NCI-H69 (cell line): ENCODE measurements around the gene HAUS3.

Source experiments
- DNase-seq: peaks from one replicate; lab custom pipeline; 2025; lab: John Stamatoyannopoulos, UW

The HAUS3 gene, protein sequence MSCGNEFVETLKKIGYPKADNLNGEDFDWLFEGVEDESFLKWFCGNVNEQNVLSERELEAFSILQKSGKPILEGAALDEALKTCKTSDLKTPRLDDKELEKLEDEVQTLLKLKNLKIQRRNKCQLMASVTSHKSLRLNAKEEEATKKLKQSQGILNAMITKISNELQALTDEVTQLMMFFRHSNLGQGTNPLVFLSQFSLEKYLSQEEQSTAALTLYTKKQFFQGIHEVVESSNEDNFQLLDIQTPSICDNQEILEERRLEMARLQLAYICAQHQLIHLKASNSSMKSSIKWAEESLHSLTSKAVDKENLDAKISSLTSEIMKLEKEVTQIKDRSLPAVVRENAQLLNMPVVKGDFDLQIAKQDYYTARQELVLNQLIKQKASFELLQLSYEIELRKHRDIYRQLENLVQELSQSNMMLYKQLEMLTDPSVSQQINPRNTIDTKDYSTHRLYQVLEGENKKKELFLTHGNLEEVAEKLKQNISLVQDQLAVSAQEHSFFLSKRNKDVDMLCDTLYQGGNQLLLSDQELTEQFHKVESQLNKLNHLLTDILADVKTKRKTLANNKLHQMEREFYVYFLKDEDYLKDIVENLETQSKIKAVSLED

GRCh38 chr4:2241410-2242353 is at the start of gene HAUS3, which contains the start of gene POLN:
TSS of gene HAUS3 (minus strand) at chr4:2242121. CDS start at chr4:2240946, 1,175 bp downstream.
TSS of gene POLN (minus strand) at chr4:2242121. CDS start at chr4:2229231, 12,890 bp downstream.
- peak; percentile 95 for DNase-seq

DNA sequence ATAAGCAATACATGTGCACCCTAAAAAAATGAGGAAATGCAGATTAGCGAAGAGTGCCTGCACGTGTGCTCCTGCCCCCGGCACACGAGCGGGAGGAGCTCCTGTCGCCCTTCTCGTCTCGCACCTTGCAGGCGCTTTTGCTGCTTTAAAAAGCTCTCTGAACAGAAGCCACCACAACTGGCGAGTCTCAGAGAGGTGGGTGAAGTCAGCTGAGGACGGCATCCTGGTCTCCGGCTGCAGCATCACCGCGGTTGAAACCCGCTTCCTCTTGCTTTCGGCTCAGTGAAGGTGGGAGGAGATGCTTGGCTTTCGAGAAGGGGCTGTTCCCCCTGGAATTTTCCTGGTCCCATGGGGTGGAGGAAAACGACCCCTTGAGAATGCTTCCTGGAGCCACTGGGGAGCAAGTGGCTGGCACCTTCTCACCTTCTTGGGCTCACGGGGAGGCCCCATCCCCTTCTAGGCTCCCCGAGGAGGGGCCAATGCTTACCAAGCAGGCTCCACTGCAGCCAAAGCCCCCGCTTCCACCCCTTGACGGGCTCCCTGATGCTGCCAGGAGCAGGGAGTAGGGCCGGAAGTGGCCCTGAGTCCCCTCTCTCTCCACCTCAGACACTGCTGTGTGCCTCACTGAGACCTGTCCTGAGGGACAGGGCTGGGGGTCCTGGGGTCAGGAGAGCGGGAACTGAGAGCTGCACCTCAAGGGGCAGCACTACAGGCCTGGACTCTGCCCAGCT is 49.2 kb upstream of the HAUS3 start:
- no peak for DNase-seq

- DNase-seq = no peak
Observed at GRCh38 chr4:2290488-2290887, 48.6 kb upstream of the HAUS3 start.

DNA sequence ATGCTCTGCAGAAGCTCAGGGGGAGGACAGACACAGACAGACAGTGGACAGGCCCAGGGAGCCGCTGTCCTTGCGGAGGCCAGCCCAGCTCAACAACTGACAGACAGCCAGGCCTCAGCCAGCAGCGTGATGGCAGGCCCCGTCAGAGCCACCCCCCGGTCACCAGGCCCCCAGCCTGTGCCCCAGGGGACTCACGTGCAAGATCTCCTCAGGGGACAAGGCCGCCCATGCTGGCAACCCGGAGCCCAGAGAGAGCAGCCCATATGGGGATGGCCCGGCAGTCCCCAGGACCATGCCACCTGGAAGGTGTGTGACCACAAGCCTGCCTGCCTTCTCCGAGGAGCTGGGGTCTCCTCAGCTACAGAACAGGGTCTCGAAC is 48.0 kb upstream of the HAUS3 start:
- no peak for DNase-seq

GRCh38 chr4:2289311-2289954 is 47.5 kb upstream of the HAUS3 start:
- peak; percentile 10 for DNase-seq

DNA sequence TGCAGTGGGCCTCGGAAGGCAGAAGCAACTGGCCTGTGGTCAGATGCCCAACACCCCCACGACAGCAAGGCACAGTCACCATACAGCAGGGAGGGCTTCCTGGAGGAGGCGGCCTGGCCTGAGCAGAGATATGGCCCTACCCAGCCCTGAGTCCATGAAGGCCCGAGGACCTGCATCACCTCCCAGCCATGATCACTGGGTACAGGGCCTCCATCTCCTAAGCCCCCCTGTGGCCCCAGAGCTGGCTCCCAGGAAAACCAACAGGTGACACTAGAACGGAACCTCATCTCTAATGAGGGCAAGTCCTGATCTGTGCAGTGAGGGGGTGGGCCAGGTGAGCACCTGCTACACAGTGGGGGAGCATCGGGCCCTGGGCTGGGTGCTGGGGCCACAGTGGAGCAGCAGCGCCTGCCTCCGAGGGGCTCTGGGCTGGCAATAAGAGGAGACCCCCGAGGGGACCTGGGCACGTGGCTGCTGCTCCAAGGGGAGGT is 46.2 kb upstream of the HAUS3 start:
- DNase-seq = no peak

DNA sequence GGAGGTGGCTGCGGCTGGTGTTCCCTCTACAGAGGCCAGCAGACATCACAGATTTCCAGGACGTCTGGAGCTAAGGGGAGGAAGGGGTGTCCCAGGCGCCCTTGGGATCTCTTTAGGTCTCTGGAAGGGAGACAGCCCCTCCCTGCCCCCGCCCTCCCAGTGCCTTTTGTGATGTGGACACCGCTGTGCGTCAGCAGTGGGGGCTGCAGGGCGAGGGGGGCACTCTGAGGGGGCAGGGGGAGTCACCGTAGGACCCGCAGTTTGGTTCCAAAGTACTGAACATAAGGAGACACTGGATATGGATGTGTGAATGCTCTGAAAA is 45.6 kb upstream of the HAUS3 start:
- no peak for DNase-seq

DNA sequence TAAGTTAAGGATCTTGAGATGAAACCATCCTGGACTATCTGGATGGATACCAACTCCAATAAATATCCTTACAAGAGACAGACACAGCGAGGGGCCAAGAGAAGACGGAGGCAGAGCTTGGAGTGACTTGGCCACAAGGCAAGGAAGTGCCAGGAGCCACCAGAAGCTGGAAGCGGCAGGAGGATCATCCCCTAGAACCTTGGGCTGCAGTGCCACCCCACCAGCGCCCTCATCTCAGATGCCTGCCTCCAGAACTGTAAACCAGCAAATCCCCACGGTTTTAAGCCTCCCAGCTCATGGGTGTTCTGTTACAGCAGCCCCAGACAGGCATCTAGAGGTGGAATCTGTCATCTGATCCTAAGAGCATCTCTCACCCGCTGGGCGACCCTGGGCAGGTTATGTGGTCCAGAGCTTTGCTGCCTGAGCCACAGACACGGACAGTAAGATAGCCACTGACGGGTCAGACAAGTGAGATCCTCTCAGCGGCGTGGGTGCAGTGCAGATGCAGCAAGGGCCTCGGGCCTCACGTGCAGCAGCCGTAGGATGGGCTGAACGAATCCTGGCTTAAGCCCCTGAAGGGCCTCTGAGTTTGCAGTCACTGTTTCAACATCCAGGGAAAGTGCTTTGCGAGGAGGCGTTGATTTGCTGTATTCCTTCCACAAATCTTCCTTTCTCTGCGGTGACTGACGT is 45.1 kb upstream of the HAUS3 start:
- DNase-seq = peak; percentile 15

DNA sequence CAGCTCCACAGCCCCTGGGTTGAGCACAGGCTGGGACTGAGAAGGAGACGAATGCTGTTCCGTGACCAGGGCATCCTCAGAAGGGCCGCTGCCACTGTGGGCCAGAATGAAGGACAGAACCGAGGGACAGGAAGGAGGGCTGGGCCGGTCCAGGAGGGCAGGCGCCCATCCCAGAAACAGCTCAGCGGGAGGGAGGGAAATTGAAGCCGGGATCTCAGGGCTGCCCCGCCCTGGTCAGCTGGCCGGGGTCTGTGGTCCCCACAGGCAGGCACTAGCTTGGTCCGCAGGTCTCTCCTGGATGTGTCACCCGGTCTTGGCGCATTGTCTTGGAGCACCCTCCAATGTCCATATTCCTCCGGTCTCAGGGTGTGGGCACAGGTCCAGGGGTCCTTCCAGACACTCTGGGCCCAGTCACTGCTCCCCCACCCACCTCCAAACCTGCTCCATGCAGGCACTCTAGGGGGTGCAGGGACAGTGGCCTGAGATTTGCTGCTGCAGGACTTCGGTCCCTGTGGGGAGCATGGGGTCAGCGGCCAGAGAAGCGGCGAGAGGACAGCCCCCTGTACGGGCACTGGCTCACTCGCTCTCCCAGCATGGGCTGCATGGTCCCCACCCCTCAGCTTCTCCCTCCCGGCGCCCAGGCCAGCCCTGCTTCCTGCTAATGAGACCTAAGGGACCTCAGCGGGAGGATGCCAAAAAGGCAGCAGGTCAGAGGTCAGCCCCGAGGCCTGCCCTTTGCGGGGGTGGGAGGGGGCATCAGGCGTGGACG is 43.9 kb upstream of the HAUS3 start:
- DNase-seq = no peak

- DNase-seq = no peak
Observed at GRCh38 chr4:2284934-2285612, 43.2 kb upstream of the HAUS3 start.

DNA sequence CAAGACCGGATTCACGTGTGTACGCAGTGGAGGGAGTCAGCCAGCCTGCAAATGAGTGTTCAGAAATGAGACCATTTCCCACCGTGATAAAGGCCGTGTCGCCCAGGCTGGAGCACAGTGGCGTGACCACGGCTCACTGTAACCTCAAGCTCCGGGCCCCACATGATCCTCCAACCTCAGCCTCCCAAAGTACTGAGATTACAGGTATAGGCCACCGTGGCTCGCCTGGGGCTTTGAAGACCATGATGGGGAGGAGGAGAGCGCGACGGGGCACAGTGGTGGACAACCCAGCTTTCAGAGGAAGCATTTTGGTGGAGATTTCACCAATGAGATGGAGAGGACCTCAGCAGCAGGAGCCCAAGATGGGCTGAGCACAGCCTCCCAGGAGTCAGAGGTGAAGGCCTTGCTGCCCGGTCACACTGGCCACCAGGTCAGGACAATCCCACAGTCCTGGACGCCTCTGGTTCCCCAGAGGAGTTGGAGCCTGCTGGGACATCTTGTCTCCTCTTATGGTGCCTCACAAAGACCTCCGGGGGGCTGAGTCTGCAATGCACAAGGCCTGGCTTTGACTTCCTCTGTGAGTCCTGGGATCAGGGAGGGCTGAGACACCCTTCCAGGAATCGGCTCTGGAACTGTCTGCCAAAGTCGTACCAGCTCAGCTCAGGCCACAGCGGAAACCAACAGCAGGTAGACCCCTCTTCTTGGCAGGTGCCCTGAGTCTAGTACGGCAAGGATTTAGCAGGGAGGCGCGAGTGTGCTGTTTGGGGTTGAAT is 42.4 kb upstream of the HAUS3 start:
- no peak for DNase-seq

GRCh38 chr4:2283199-2283711 is 41.3 kb upstream of the HAUS3 start:
- DNase-seq = no peak

DNA sequence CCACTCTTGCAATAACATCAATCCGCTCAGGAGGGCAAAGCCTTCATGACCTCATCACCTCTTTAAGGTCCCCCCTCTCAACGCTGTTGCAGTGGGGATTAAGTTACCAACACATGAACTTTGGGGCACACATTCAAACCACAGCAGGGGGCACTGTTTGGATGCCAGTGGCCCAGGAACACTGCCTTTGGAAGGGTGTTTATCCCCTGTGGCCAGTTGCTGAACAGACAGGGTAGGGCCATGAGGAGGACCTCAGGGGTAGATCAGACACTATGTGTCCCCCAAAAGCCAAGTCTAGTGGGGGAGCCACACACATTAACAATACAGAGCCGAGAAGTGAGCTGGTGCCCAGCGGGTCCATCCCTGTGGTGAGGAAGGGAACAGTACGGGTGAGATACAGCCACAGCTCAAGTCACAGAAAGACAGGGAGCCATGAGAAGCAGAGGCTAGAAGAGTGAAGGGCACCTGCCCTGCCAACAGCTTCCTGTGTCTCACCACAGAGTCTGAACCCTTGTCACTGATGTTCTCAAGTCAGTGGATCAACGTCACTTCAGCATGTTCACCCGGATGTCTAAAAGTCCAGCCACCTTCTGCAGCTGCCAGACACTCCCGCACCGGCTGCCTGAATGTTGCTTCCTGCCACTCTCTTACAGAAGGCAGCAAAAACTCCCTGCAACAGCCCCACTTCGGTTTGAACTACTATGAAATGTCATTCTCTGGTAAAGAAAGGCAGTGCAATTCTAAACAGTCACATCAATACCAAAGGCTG is 39.8 kb upstream of the HAUS3 start:
- no peak for DNase-seq

GRCh38 chr4:2280531-2281300 is 38.8 kb upstream of the HAUS3 start:
- DNase-seq = peak; percentile 3

DNA sequence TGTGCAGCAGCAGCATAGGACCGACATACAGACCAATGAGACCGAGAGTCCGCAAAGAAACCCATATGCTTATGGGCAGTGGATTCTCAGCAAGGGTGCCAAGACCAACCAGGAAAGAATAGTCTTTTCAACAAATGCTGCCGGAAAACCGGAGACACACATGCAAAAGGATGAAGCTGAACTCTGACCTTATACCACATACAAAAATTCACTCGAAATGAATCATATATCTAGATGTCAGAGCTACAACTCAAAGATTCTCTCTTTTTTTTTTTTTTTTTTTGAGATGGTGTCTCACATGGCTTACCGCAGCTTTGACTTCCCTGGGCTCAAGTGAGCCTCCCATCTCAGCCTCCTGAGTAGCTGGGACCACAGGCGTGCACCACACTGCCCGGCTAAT is 36.0 kb upstream of the HAUS3 start:
- DNase-seq = no peak

- no peak for DNase-seq
Observed at GRCh38 chr4:2276581-2277325, 34.8 kb upstream of the HAUS3 start.
